GM12864 (cell line): ENCODE data around the gene ZNF784.
A peak's percentile ranks its signal among the peaks of the same experiment; 100 is the strongest.

ENCODE experiments used
- DNase-seq: peaks from one replicate; pipeline ENCODE4 v3.0.0-alpha.2; 2011; ENCODE audit warnings: low read depth
- H3K4me3 ChIP-seq: 2 replicates; pipeline ENCODE4 v1.5.1; 2011; ENCODE audit warnings: mild to moderate bottlenecking, low read depth, low read length, control low read depth
- CTCF ChIP-seq: IDR thresholded peaks from 2 replicates; pipeline ENCODE4 v1.5.1; 2011; ENCODE audit warnings: low read depth, mild to moderate bottlenecking, moderate library complexity, low read length, control low read depth, inconsistent platforms; ENCODE audit errors: missing control alignments

The ZNF784 gene

GRCh38 chr19:55626350-55626749, 2.0 kb upstream of the ZNF784 start:
- DNase-seq = peak; percentile 58
- H3K4me3 ChIP-seq = no peak overlapping the region
- TF ChIP-seq CTCF = no peak

GRCh38 chr19:55625004-55625326, 599 bp upstream of the ZNF784 start:
- DNase-seq = no peak
- peak overlapping the region; percentile 41 for H3K4me3 ChIP-seq
- no peak for TF ChIP-seq CTCF

GRCh38 chr19:55623561-55623960, 805 bp downstream of the ZNF784 start:
- H3K4me3 ChIP-seq = peak overlapping the region; percentile 22
- TF ChIP-seq CTCF = no peak
- no peak for DNase-seq

- no peak for TF ChIP-seq CTCF
- no peak for DNase-seq
- no peak overlapping the region for H3K4me3 ChIP-seq
These were observed 1.2 kb downstream of the ZNF784 start for GRCh38 chr19:55623130-55623529.

GRCh38 chr19:55622242-55622969, 2.0 kb downstream of the ZNF784 start:
- DNase-seq = no peak
- TF ChIP-seq CTCF = no peak
- no peak overlapping the region for H3K4me3 ChIP-seq

- no peak for DNase-seq
- no peak overlapping the region for H3K4me3 ChIP-seq
- no peak for TF ChIP-seq CTCF
These were observed 2.6 kb downstream of the ZNF784 start for GRCh38 chr19:55621673-55622231.

- H3K4me3 ChIP-seq = no peak overlapping the region
- TF ChIP-seq CTCF = no peak
- no peak for DNase-seq
These were observed 3.1 kb downstream of the ZNF784 start for GRCh38 chr19:55621205-55621672.
